ENCODE results near the gene NEDD8. TPM values are rescaled to one million over a fixed set of nuclear protein-coding genes. Genes with fewer than 3 reads are reported as not detected.
A peak's percentile ranks its signal among the peaks of the same experiment; 100 is the strongest.

Gene NEDD8
- total and polyA plus RNA-seq, 8 donors: 85.4 to 244 (median 166) TPM; not detected in 1

- peaks cover 9 to 52% (median 39%) of the 10 kb centered on the region in 4 donors for H3K4me1 ChIP-seq
- peaks cover 30 to 52% (median 46%) of the 10 kb centered on the region in 4 donors for H3K36me3 ChIP-seq
- no peaks in the 10 kb centered on the region for H3K9me3 ChIP-seq
- no peaks in the 10 kb centered on the region for H3K27me3 ChIP-seq
- intact Hi-C loops (cut with DNase I; ENCODE audit: low total_unique reads): no loop called here
- peak within 1 kb of the TSS; percentile 96 to 99 (median 98) for H3K27ac ChIP-seq
- WGBS, 5 donors: 1 to 2% (median 1%) methylated on average over 41 to 53 of the region's 53 CpGs
- TF ChIP-seq POLR2AphosphoS5 (IDR thresholded peaks at IDR 0.05) (peak; percentile 95 to 100 (median 99)), POLR2A (IDR thresholded peaks at IDR 0.05) (peak in 2 of 4 donors; percentile 27 to 86), EP300 (IDR thresholded peaks at IDR 0.05) (no peak), CTCF (IDR thresholded peaks at IDR 0.05) (peak in 1 of 7 experiments; percentile 30)
- DNase-seq: peak; percentile 94 to 99
- peak within 1 kb of the TSS; percentile 55 to 84 (median 72) for H3K4me3 ChIP-seq
Measured at GRCh38 chr14:24212924-24213865, 19.0 kb downstream of the NEDD8 start, which contains the start of gene CHMP4A. Gene CHMP4A, minus strand, starts transcription at chr14:24213488. Its CDS starts 49 bp downstream, at chr14:24213439.

- H3K36me3 ChIP-seq: peaks cover 46 to 53% (median 52%) of the 10 kb centered on the region in 4 donors
- H3K4me1 ChIP-seq: peaks cover 9 to 50% (median 38%) of the 10 kb centered on the region in 4 donors
- H3K27ac ChIP-seq: no peak overlapping the region
- no peak for DNase-seq
- H3K9me3 ChIP-seq: no peaks in the 10 kb centered on the region
- WGBS, 5 donors: 91 to 96% (median 93%) methylated on average over 6 of the region's 6 CpGs
- no peaks in the 10 kb centered on the region for H3K27me3 ChIP-seq
- intact Hi-C loops (cut with DNase I; ENCODE audit: low total_unique reads): no loop called here
- TF ChIP-seq POLR2A (IDR thresholded peaks at IDR 0.05): no peak
- no peak for TF ChIP-seq POLR2AphosphoS5 (IDR thresholded peaks at IDR 0.05)
- TF ChIP-seq EP300 (IDR thresholded peaks at IDR 0.05): no peak
- TF ChIP-seq CTCF (IDR thresholded peaks at IDR 0.05): no peak
- no peak overlapping the region for H3K4me3 ChIP-seq
Measured at GRCh38 chr14:24211311-24211710, 20.9 kb downstream of the NEDD8 start.

- 80 to 100% (median 100%) methylated on average over 2 of the region's 2 CpGs for WGBS, 5 donors
- H3K4me3 ChIP-seq: no peak overlapping the region
- H3K4me1 ChIP-seq: peaks cover 0 to 22% (median 12%) of the 10 kb centered on the region in 4 donors
- peaks cover 54 to 79% (median 71%) of the 10 kb centered on the region in 4 donors for H3K36me3 ChIP-seq
- DNase-seq: no peak
- H3K27ac ChIP-seq: no peak overlapping the region
- no peak for TF ChIP-seq POLR2AphosphoS5 (IDR thresholded peaks at IDR 0.05)
- TF ChIP-seq EP300 (IDR thresholded peaks at IDR 0.05): no peak
- TF ChIP-seq POLR2A (IDR thresholded peaks at IDR 0.05): no peak
- TF ChIP-seq CTCF (IDR thresholded peaks at IDR 0.05): no peak
- intact Hi-C loops (cut with DNase I; ENCODE audit: low total_unique reads): no loop called here
- no peaks in the 10 kb centered on the region for H3K9me3 ChIP-seq
- no peaks in the 10 kb centered on the region for H3K27me3 ChIP-seq
Measured at GRCh38 chr14:24207625-24208024, 24.5 kb downstream of the NEDD8 start.

- no peak overlapping the region for H3K4me3 ChIP-seq
- H3K9me3 ChIP-seq: no peaks in the 10 kb centered on the region
- DNase-seq: no peak
- 91 to 98% (median 94%) methylated on average over 5 of the region's 5 CpGs for WGBS, 5 donors
- H3K27me3 ChIP-seq: no peaks in the 10 kb centered on the region
- H3K4me1 ChIP-seq: peaks cover 0 to 17% (median 7%) of the 10 kb centered on the region in 4 donors
- TF ChIP-seq POLR2AphosphoS5 (IDR thresholded peaks at IDR 0.05) (no peak), CTCF (IDR thresholded peaks at IDR 0.05) (no peak)
- no peak overlapping the region for H3K27ac ChIP-seq
- intact Hi-C loops (cut with DNase I; ENCODE audit: low total_unique reads): no loop called here
- H3K36me3 ChIP-seq: peaks cover 54 to 84% (median 76%) of the 10 kb centered on the region in 4 donors
Measured at GRCh38 chr14:24207104-24207551, 25.0 kb downstream of the NEDD8 start.
